Measurements from ENCODE around the gene ALDH1A2.
"Not testable (repeated sequence)": the region's sequence is repeated elsewhere in the genome, so short reads cannot be mapped to it uniquely, and the experiment has no call there.

ALDH1A2 gene

DNA sequence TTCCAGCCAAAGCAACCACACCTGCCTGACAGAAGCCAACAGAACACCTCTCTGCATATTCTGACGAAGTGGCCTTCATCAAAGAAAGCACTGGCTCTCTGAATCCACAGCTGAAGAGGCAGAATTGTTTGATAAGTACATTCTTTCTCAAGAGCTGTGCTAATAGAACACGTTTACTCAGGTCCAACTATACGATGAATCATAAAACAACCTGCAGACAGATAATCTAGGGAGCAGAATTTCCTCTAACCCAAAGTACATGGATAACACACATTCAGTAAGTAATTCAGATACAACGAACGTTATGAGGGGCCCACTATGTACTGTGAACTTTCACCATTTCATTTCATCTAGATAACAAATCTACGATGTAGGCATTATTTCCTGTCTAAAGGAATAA is 25.4 kb downstream of the ALDH1A2 start:
- DNase-seq, result no peak

GRCh38 chr15:58039079-58040035 is 26.2 kb downstream of the ALDH1A2 start:
- DNase-seq, result no peak

GRCh38 chr15:58038426-58039078 is 27.0 kb downstream of the ALDH1A2 start:
- DNase-seq, result no peak

GRCh38 chr15:58037723-58038301 is 27.7 kb downstream of the ALDH1A2 start:
- DNase-seq, result no peak

DNA sequence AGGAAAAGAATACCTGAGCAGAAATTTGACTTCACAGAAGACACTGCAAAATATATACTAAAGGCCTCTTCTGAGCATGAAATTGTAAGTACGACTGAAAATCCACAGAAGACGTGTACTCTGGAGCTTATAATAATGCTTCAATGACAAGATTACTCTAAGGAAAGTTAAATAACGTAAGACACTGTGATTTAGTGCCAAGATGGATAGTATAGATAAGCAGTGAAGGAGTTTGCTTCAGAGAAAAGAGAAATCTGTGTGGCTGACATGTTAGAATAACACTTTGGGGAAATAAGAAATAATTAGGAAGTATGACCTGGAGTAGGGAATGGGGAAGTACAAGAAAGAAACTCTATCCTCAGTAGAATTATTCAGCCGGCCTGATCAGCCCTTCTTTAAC is 28.9 kb downstream of the ALDH1A2 start:
- DNase-seq, result peak in 3 of 4 experiments; percentile 11 to 60 (median 43)

DNA sequence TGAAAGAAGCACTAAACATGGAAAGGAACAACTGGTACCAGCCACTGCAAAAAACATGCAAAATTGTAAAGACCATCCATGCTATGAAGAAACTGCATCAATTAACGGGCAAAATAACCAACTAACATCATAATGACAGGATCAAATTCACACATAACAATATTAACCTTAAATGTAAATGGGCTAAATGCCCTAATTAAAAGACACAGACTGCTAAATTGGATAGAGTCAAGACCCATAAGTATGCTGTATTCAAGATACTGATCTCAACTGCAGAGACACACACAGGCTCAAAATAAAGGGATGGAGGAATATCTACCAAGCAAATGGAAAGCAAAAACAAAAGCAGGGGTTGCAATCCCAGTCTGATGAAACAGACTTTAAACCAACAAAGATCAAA is 37.1 kb downstream of the ALDH1A2 start:
- DNase-seq, result not testable (repeated sequence)

DNA sequence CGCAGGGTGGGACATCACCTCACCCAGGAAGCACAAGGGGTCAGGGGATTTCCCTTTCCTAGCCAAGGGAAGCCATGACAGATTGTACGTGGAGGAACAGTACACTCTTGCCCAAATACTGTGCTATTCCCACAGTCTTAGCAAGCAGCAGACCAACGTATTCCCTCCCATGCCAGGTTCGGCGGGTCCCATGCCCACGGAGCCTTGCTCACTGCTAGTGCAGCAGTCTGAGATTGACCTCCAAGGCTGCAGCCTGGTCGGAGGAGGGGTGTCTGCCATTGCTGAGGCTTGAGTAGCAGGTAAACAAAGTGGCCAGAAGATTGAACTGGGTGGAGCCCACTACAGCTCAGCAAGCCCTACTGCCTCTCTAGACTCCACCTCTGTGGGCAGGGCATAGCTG is 39.0 kb downstream of the ALDH1A2 start:
- DNase-seq, result no peak

DNA sequence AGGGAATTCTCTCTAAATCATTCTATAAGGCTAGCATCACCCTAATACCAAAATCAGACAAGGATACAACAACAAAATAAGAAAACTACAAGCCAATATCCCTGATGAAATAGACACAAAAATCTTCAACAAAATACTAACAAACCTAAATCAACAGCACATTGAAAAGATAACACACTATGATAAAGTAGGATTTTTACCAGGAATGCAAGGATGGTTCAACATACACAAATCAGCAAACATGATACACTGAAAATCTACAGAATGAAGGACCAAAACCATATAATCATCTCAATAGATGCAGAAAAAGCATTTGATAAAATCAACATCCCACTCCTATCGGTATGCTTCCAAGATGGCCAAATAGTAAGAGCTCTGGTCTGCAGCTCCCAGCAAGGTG is 39.5 kb downstream of the ALDH1A2 start:
- no peak for DNase-seq

GRCh38 chr15:58021332-58022230 is 43.9 kb downstream of the ALDH1A2 start:
- DNase-seq, result no peak

DNA sequence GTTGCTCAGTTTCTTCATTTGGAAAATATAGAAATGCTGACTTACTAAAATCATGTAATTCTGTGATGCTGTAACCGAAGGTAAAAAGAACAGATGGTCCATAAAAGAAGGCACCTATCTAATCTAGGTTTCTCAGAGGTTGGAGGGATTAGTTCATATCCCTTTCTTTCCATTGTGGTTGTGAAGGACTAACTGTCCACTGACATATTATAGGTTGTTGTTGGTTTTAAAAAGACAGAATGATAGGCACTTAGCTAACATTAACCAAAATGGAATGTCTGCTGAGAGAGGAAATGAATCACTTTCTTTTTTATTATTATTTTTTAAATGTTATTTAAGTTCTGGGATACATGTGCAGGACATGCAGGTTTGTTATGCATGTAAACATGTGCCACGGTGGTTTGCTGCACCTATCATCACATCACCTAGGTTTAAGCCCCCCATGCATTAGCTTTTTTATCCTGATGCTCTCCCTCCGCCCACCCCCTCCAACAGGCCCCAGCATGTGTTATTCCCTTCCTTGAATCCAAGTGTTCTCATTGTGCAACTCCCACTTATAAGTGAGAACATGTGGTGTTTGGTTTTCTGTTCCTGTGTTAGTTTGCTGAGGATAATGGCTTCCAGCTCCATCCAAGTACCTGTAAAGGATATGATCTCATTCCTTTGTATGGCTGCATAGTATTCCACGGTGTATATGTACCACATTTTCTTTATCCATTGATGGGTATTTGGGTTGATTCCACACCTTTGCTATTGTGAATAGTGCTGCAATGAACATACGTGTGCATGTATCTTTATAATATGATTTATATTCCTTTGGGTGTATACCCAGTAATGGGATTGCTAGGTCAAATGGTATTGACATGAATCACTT is 45.8 kb downstream of the ALDH1A2 start:
- no peak for DNase-seq

DNA sequence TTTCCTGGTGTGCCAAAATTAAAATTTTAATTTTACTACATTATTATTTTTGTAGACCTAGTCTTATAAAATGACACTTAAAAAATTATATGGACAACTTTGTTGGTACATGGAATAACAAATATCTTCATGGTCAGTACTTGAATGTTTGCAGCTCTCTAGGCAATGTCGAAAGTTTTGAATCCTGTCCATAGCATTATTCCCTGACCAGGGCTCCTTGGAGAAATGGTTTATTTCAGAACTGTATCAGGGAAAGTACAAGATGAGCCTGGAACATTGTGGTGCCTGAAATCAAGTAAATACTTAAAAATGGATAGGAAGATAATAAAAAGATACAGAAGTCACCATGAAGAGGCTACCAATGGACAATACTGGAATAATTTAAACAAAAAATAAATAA is 47.6 kb downstream of the ALDH1A2 start:
- DNase-seq, result no peak

DNA sequence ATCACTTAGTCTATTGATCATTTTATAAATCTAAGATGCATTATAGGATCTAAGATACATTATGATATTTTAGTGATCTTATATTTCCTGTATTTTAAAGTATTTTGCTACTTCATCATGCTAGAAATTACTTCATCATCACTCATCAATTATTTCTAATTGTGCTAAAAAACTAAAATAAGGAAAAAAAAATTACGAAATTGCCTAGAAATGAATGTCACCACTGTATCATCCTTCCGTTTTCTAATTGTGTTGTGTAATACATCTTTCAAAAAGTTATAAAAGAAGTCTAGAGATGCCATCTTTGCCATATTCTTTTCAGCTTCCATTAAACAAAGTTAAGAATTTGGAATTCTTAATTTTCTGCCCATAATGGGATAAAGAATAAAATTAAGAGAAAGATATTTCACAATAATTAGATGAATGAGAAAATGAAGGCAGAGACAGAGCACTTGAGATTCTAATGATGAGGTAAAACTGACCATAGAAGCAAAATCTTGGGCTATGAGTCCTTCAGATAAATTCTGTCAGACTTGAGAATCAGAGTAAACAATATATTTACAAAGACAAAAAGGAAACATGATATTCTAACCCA is 48.8 kb downstream of the ALDH1A2 start:
- DNase-seq, result peak in 2 of 4 experiments; percentile 34 to 53

GRCh38 chr15:58015565-58015964 is 49.9 kb downstream of the ALDH1A2 start:
- DNase-seq, result no peak

DNA sequence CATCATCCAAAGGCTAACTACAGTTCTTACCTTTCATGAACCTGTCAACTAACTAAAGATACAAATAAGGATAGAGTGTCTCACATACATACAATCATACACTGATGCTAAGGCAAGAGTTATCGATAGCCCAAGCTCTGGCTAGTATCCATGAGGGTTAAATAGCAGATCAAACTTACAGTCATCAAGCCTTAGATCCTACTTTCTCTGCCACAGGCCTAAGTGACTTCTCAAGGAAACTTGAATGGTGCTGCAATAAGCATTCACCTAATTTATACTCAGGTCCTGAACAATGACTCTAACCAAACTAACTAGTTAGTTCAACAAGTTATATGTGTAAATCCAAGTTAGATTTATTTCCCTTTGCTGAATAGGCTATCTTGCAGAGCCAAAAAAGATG is 51.0 kb downstream of the ALDH1A2 start:
- DNase-seq, result no peak

DNA sequence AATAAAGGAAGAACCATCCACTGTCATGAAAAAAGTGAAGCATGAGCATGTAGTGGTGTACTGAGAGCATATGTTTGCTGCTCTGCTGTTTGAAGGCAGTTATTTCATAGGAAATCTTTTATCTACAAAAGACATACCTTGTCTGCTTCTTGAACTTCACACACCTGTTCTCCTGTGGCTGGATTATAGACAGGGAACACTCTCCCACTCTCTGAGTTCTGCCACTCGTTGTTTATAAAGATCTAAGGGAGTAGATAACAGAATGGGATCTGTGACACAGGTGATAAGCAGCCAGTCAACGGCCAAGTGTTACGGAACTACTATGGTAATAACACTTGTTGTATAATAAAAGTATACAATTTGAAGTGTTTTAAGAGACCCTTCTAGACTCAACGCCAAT is 51.5 kb downstream of the ALDH1A2 start:
- DNase-seq, result no peak

DNA sequence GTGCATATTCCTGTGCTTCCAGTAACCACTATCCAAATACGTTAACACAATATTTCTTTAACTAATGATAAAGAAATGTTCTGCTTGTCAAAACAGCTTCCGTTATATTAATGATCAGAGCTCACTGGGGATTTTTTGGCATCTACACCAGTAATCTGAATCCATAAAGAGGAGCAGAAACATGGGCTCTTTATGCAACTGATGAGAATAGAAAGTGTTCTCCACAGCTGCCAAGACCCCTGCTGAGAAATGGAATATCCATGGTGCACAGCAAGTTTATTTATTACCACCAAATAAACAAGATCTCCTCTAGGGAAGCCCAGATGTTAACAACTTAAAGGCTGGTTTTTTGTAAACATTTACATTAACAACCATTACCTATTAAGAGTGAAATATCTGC is 54.5 kb downstream of the ALDH1A2 start:
- no peak for DNase-seq

- DNase-seq, result no peak
These were observed 61.7 kb downstream of the ALDH1A2 start for GRCh38 chr15:58003810-58004209.

DNA sequence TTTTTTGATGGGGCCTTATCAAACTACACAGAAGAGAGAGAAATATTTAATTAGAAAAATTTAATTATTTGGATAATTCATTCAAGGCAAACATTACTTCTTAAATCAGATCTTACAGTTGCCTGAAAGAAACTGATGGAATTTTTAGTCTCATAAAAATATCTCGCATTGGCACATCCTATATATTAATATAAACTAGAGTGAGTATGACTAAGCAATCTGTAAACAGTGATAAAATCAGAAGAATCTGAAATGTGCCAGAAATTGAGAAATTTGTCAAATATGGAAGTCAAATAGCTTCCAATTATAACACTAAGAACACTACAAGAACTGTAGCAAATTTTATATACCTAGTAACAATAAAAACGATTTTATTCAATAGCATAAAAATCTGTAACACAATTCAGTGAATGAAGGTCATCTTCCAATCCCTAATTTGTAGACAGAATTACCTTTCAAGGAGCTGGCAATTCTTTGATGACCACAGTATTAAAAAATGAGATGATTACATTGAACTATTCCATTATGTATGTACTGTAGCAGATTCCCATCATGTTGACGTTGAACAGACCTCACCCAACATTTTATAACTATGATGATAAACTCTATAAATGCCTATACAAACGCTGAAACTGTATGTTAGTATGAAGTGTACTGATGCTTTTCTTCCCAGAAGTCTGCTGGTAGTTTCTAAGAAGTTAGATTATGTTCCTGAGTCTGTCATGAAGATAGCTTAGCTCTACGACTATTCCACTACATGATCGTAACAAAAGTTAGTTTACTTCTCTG is 63.0 kb downstream of the ALDH1A2 start:
- no peak for DNase-seq

DNA sequence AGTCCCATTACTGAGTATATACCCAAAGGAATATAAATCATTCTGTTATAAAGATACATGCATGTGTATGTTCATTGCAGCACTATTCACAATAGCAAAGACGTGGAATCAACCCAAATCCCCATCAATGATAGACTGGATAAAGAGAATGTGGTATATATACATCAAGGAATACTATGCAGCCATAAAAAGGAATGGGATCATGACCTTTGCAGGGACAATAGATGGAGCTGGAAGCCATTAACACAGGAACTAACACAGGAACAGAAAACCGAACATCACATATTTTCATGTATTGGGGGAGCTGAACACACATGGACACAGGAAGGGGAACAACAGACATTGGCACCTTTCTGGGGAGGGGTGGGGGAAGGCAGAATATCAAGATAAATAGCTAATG is 65.8 kb downstream of the ALDH1A2 start:
- DNase-seq, result not testable (repeated sequence)

DNA sequence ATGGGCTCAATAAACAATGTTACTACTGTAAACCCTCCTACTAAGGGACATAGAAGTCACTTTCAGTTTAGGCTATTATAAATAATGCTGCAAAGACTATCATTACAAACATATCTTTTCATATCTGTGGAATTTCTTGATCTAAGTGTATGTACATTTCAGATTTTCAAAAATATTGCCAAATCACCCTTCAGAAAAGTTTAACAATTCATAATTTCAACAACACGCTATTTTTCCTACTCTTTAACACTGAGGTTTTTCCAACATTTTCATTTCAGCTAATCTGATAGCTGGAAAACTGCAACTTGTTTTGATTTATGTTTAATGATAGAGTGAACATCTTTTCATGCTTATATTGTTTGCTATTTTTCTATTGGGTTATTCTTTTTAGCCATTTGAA is 69.0 kb downstream of the ALDH1A2 start:
- DNase-seq, result no peak

Measured in suppressor macrophage (primary cell).